CD14-positive monocyte (primary cell): ENCODE data around the gene KCTD14. TPM values are rescaled to one million over a fixed set of nuclear protein-coding genes. Genes with fewer than 3 reads are reported as not detected.

Experiments used
- DNase-seq, 3 donors: peaks; one replicate each; pipeline ENCODE4 v3.0.0-alpha.2; 2011 to 2022
- H2AFZ ChIP-seq: 2 replicates; pipeline ENCODE4 v1.6.0; 2012; ENCODE audit warnings: mild to moderate bottlenecking, low read depth, low read length, inconsistent platforms; ENCODE audit not compliant: insufficient read depth, poor library complexity, severe bottlenecking
- H3K27ac ChIP-seq, 2 donors: 1 replicate in 1 of 2; 2 replicates in 1 of 2; pipeline ENCODE4 v1.5.1; 2012 to 2013; ENCODE audit warnings: low read length in 2 of 2, control low read depth in 1 of 2, inconsistent platforms in 1 of 2, low read depth in 1 of 2, mild to moderate bottlenecking in 1 of 2
- H3K27me3 ChIP-seq, 2 donors: one replicate each; pipeline versions ENCODE4 v1.6.0 to v1.6.1; 2011 to 2013; ENCODE audit warnings: low read length in 2 of 2; ENCODE audit not compliant: control insufficient read depth in 2 of 2, insufficient read depth in 2 of 2
- H3K36me3 ChIP-seq, 2 donors: replicated peaks in 1 of 2; 1 replicate in 1 of 2; 2 replicates in 1 of 2; pipeline versions ENCODE4 v1.5.1 to v1.6.1; 2012 to 2013; ENCODE audit warnings: low read length in 2 of 2, control low read depth in 1 of 2, inconsistent platforms in 1 of 2, mild to moderate bottlenecking in 1 of 2; ENCODE audit not compliant: insufficient read depth in 2 of 2, control insufficient read depth in 1 of 2
- H3K4me1 ChIP-seq, 2 donors: 1 replicate in 1 of 2; 2 replicates in 1 of 2; pipeline versions ENCODE4 v1.5.1 to v1.6.1; 2012 to 2013; ENCODE audit warnings: low read length in 2 of 2, control low read depth in 1 of 2, inconsistent platforms in 1 of 2, mild to moderate bottlenecking in 1 of 2, moderate library complexity in 1 of 2; ENCODE audit not compliant: insufficient read depth in 2 of 2, control insufficient read depth in 1 of 2
- H3K4me2 ChIP-seq: replicated peaks from 2 replicates; pipeline ENCODE3; 2012; ENCODE audit warnings: low read length, moderate library complexity, mild to moderate bottlenecking; ENCODE audit not compliant: poor library complexity, severe bottlenecking; ENCODE audit errors: extremely low read depth
- H3K4me3 ChIP-seq, 3 experiments: fragments of 200-600 bp in 1 of 3; sonication (generic) in 1 of 3; replicated peaks in 1 of 3; 1 replicate in 2 of 3; 2 replicates in 1 of 3; pipeline ENCODE4 v1.5.1; 2011 to 2013; ENCODE audit warnings: low read length in 3 of 3, mild to moderate bottlenecking in 3 of 3, control low read depth in 2 of 3, low read depth in 2 of 3, inconsistent platforms in 1 of 3, moderate library complexity in 1 of 3
- H3K79me2 ChIP-seq: 2 replicates; pipeline ENCODE4 v1.6.0; 2012; ENCODE audit warnings: mild to moderate bottlenecking, control low read depth, inconsistent platforms, low read length, moderate library complexity; ENCODE audit not compliant: insufficient read depth
- H3K9ac ChIP-seq: 2 replicates; pipeline ENCODE4 v1.6.0; 2017; ENCODE audit warnings: low read length, mild to moderate bottlenecking; ENCODE audit not compliant: insufficient read depth, poor library complexity, severe bottlenecking
- H3K9me3 ChIP-seq, 2 donors: replicated peaks in 1 of 2; 1 replicate in 1 of 2; 2 replicates in 1 of 2; pipeline versions ENCODE4 v1.5.1 to v1.6.1; 2012 to 2013; ENCODE audit warnings: low read length in 2 of 2, control low read depth in 1 of 2; ENCODE audit not compliant: control insufficient read depth in 1 of 2, insufficient read depth in 1 of 2
- H4K20me1 ChIP-seq: 2 replicates; pipeline ENCODE4 v1.6.0; 2012; ENCODE audit warnings: mild to moderate bottlenecking, low read length, control low read depth, moderate library complexity; ENCODE audit not compliant: insufficient read depth
- H3K27ac Mint-ChIP-seq, 7 donors: one replicate each; pipeline ENCODE4 v1.8.0; 2020; ENCODE audit warnings: mild to moderate bottlenecking in 7 of 7, mixed read lengths in 7 of 7, moderate library complexity in 6 of 7, inconsistent platforms in 2 of 7
- H3K27me3 Mint-ChIP-seq, 3 donors: one replicate each; pipeline ENCODE4 v1.8.0; 2021 to 2022; ENCODE audit warnings: low read depth in 3 of 3, mild to moderate bottlenecking in 3 of 3, mixed read lengths in 3 of 3, moderate library complexity in 3 of 3, inconsistent platforms in 1 of 3
- H3K36me3 Mint-ChIP-seq, 2 donors: one replicate each; pipeline ENCODE4 v1.8.0; 2020; ENCODE audit warnings: mixed read lengths in 2 of 2, inconsistent platforms in 1 of 2, mild to moderate bottlenecking in 1 of 2
- H3K4me1 Mint-ChIP-seq: one replicate; pipeline ENCODE4 v1.8.0; 2020; ENCODE audit warnings: mild to moderate bottlenecking, mixed read lengths
- H3K4me3 Mint-ChIP-seq, 2 donors: one replicate each; pipeline ENCODE4 v1.8.0; 2020; ENCODE audit warnings: mild to moderate bottlenecking in 2 of 2, mixed read lengths in 2 of 2, moderate library complexity in 1 of 2
- H3K9me3 Mint-ChIP-seq, 7 donors: one replicate each; pipeline ENCODE4 v1.8.0; 2020 to 2022; ENCODE audit warnings: mixed read lengths in 7 of 7, mild to moderate bottlenecking in 6 of 7, moderate library complexity in 6 of 7, inconsistent platforms in 2 of 7
- WGBS: methylation state at CpG from one replicate; pipeline ENCODE4 v1.1.5; 2013; ENCODE audit warnings: missing lambda C conversion rate; ENCODE audit not compliant: insufficient coverage; 5-methylcytosine and 5-hydroxymethylcytosine counted together
- intact Hi-C, 2 donors: fragments of 100-400 bp; cut with micrococcal nuclease; formaldehyde crosslinking; loops; one replicate each; pipeline versions ENCODE4 v1.15.0 to v1.15.1; 2023
- polyA plus RNA-seq, 3 donors: library from polyadenylated mRNA; depleted of rRNA in 1 of 3; unstranded in 2 of 3; stranded (reverse) in 1 of 3; fragments of 300-500 nt in 2 of 3; fragments of >200 nt in 1 of 3; fragmentation: Illumina TruSeq in 2 of 3; gene quantifications; 1 replicate in 2 of 3; 2 replicates in 1 of 3; pipeline ENCODE4 v1.2.3, GENCODE V29; 2012 to 2021
- TF ChIP-seq, protein P1 (sequence below): fragments of 200-600 bp; IDR thresholded peaks from one replicate; pipeline ENCODE4 v1.8.0; 2022; ENCODE audit warnings: antibody characterized with exemption, mild to moderate bottlenecking

Gene KCTD14
- polyA plus RNA-seq, 3 donors, result 0.14 to 0.33 (median 0.23) TPM

GRCh38 chr11:78011301-78011700 lies 11.8 kb downstream of the KCTD14 start:
- no peaks in the 10 kb centered on the region for H3K79me2 ChIP-seq
- Mint-ChIP-seq H3K4me1 (no peaks in the 10 kb centered on the region), H3K36me3 (no peaks in the 10 kb centered on the region), H3K27me3 (peaks cover 0 to 5% (median 5%) of the 10 kb centered on the region in 3 donors), H3K4me3 (no peak overlapping the region), H3K27ac (no peak overlapping the region), H3K9me3 (no peaks in the 10 kb centered on the region)
- no peaks in the 10 kb centered on the region for H3K9me3 ChIP-seq
- no peak overlapping the region for H3K9ac ChIP-seq
- no peak overlapping the region for H2AFZ ChIP-seq
- intact Hi-C loops, result no loop called here
- H4K20me1 ChIP-seq, result no peaks in the 10 kb centered on the region
- WGBS, result no CpG with 5 or more reads among the region's 2 CpGs
- H3K4me1 ChIP-seq, result no peaks in the 10 kb centered on the region
- no peak overlapping the region for H3K27ac ChIP-seq
- no peak overlapping the region for H3K4me2 ChIP-seq
- H3K27me3 ChIP-seq, result no peaks in the 10 kb centered on the region
- no peak overlapping the region for H3K4me3 ChIP-seq
- H3K36me3 ChIP-seq, result no peaks in the 10 kb centered on the region
- TF ChIP-seq, protein P1, sequence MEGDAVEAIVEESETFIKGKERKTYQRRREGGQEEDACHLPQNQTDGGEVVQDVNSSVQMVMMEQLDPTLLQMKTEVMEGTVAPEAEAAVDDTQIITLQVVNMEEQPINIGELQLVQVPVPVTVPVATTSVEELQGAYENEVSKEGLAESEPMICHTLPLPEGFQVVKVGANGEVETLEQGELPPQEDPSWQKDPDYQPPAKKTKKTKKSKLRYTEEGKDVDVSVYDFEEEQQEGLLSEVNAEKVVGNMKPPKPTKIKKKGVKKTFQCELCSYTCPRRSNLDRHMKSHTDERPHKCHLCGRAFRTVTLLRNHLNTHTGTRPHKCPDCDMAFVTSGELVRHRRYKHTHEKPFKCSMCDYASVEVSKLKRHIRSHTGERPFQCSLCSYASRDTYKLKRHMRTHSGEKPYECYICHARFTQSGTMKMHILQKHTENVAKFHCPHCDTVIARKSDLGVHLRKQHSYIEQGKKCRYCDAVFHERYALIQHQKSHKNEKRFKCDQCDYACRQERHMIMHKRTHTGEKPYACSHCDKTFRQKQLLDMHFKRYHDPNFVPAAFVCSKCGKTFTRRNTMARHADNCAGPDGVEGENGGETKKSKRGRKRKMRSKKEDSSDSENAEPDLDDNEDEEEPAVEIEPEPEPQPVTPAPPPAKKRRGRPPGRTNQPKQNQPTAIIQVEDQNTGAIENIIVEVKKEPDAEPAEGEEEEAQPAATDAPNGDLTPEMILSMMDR, result no peak
- DNase-seq, result no peak

- H4K20me1 ChIP-seq, result no peaks in the 10 kb centered on the region
- Mint-ChIP-seq H3K36me3 (no peaks in the 10 kb centered on the region), H3K4me3 (no peak overlapping the region), H3K27ac (no peak overlapping the region), H3K9me3 (no peaks in the 10 kb centered on the region), H3K4me1 (no peaks in the 10 kb centered on the region), H3K27me3 (peaks cover 0 to 5% (median 5%) of the 10 kb centered on the region in 3 donors)
- no peaks in the 10 kb centered on the region for H3K36me3 ChIP-seq
- no peaks in the 10 kb centered on the region for H3K79me2 ChIP-seq
- TF ChIP-seq, protein P1, result no peak
- no peak overlapping the region for H3K4me2 ChIP-seq
- H3K9ac ChIP-seq, result no peak overlapping the region
- no peaks in the 10 kb centered on the region for H3K27me3 ChIP-seq
- H3K9me3 ChIP-seq, result no peaks in the 10 kb centered on the region
- intact Hi-C loops, result no loop called here
- H3K4me3 ChIP-seq, result no peak overlapping the region
- no peak overlapping the region for H2AFZ ChIP-seq
- no CpG with 5 or more reads among the region's 6 CpGs for WGBS
- no peak for DNase-seq
- H3K4me1 ChIP-seq, result no peaks in the 10 kb centered on the region
- no peak overlapping the region for H3K27ac ChIP-seq
These were observed 12.3 kb downstream of the KCTD14 start for GRCh38 chr11:78010755-78011154.
